Chondrocyte (in vitro differentiated cells): ENCODE measurements around the gene CCDC78. TPM values are rescaled to one million over a fixed set of nuclear protein-coding genes. Genes with fewer than 3 reads are reported as not detected.

Experiments
- DNase-seq: peaks from one replicate; pipeline ENCODE4 v3.0.0; 2021; ENCODE audit warnings: mixed read lengths, low spot score
- H3K27ac Mint-ChIP-seq: one replicate; pipeline ENCODE4 v1.8.0; 2021; ENCODE audit warnings: mild to moderate bottlenecking, moderate library complexity, mixed read lengths; ENCODE audit not compliant: unreplicated experiment
- H3K27me3 Mint-ChIP-seq: 2 replicates; pipeline ENCODE4 v1.8.0; 2021; ENCODE audit warnings: low read depth, mixed read lengths
- H3K36me3 Mint-ChIP-seq: 2 replicates; pipeline ENCODE4 v1.8.0; 2021; ENCODE audit warnings: low read depth, mixed read lengths
- H3K4me1 Mint-ChIP-seq: 2 replicates; pipeline ENCODE4 v1.8.0; 2021; ENCODE audit warnings: low read depth, mild to moderate bottlenecking, mixed read lengths
- H3K4me3 Mint-ChIP-seq: one replicate; pipeline ENCODE4 v1.8.0; 2021; ENCODE audit warnings: mild to moderate bottlenecking, moderate library complexity, mixed read lengths; ENCODE audit not compliant: unreplicated experiment
- H3K9me3 Mint-ChIP-seq: 2 replicates; pipeline ENCODE4 v1.8.0; 2021; ENCODE audit warnings: low read depth, mixed read lengths
- CTCF ChIP-seq: fragments of 200-600 bp; sonication (generic); IDR thresholded peaks from 2 replicates; pipeline ENCODE4 v1.5.0; 2021; ENCODE audit warnings: antibody characterized with exemption, mild to moderate bottlenecking, moderate library complexity
- total RNA-seq: library from RNA; stranded (reverse); gene quantifications from 3 replicates; pipeline ENCODE4 v1.2.1, GENCODE V29; 2021

CCDC78 gene
- total RNA-seq, 1 donor from 2014 or later = 3.9 TPM

- DNase-seq = no peak
- H3K27ac Mint-ChIP-seq = no peak overlapping the region
- H3K4me3 Mint-ChIP-seq = no peak overlapping the region
- no peak for TF ChIP-seq CTCF
- peaks cover 42% of the 10 kb centered on the region for H3K27me3 Mint-ChIP-seq
- no peaks in the 10 kb centered on the region for H3K9me3 Mint-ChIP-seq
- peaks cover 3% of the 10 kb centered on the region for H3K4me1 Mint-ChIP-seq
- peaks cover 1% of the 10 kb centered on the region for H3K36me3 Mint-ChIP-seq
Measured at GRCh38 chr16:704552-705380, 21.5 kb downstream of the CCDC78 start.

GRCh38 chr16:704047-704446 is 22.2 kb downstream of the CCDC78 start:
- no peak overlapping the region for H3K4me3 Mint-ChIP-seq
- no peak overlapping the region for H3K27ac Mint-ChIP-seq
- peaks cover 1% of the 10 kb centered on the region for H3K36me3 Mint-ChIP-seq
- H3K9me3 Mint-ChIP-seq = no peaks in the 10 kb centered on the region
- no peak for DNase-seq
- H3K27me3 Mint-ChIP-seq = peaks cover 42% of the 10 kb centered on the region
- TF ChIP-seq CTCF = no peak
- H3K4me1 Mint-ChIP-seq = no peaks in the 10 kb centered on the region

GRCh38 chr16:703406-703805 is 22.8 kb downstream of the CCDC78 start:
- Mint-ChIP-seq H3K36me3 (peaks cover 1% of the 10 kb centered on the region), H3K4me3 (no peak overlapping the region), H3K27ac (no peak overlapping the region), H3K4me1 (no peaks in the 10 kb centered on the region), H3K9me3 (no peaks in the 10 kb centered on the region), H3K27me3 (peaks cover 37% of the 10 kb centered on the region)
- no peak for DNase-seq
- TF ChIP-seq CTCF = no peak

- H3K27ac Mint-ChIP-seq = no peak overlapping the region
- no peaks in the 10 kb centered on the region for H3K4me1 Mint-ChIP-seq
- no peak for TF ChIP-seq CTCF
- peaks cover 1% of the 10 kb centered on the region for H3K36me3 Mint-ChIP-seq
- no peaks in the 10 kb centered on the region for H3K9me3 Mint-ChIP-seq
- no peak for DNase-seq
- peaks cover 29% of the 10 kb centered on the region for H3K27me3 Mint-ChIP-seq
- no peak overlapping the region for H3K4me3 Mint-ChIP-seq
Measured at GRCh38 chr16:702341-702740, 23.9 kb downstream of the CCDC78 start.

- no peak for TF ChIP-seq CTCF
- peaks cover 1% of the 10 kb centered on the region for H3K36me3 Mint-ChIP-seq
- H3K4me3 Mint-ChIP-seq = no peak overlapping the region
- DNase-seq = no peak
- no peaks in the 10 kb centered on the region for H3K9me3 Mint-ChIP-seq
- H3K27ac Mint-ChIP-seq = no peak overlapping the region
- H3K4me1 Mint-ChIP-seq = no peaks in the 10 kb centered on the region
- peaks cover 25% of the 10 kb centered on the region for H3K27me3 Mint-ChIP-seq
Measured at GRCh38 chr16:700684-701584, 25.3 kb downstream of the CCDC78 start.
